Measurements from ENCODE around the gene FMO4.
"Not testable (repeated sequence)": the region's sequence is repeated elsewhere in the genome, so short reads cannot be mapped to it uniquely, and the experiment has no call there.

Gene FMO4

DNA sequence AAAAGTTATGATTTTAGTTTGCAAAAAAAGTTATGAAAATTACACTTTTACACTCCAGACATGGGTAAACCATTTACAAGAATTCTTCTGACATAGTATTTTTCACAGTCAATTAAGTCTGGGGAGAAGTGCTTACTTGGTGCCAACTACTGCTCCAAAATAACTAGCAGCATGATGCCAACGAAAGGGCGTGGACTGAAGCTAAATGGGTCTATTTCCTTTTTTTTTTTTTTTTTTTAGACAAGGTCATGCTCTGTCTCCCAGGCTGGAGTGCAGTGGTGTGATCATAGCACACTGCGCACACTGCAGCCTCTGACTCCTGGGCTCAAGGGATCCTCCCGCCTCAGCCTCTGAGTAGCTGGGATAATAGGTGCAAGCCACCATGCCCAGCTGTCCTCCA is 43.2 kb downstream of the FMO4 start:
- Histone ChIP-seq H3K4me3 (ENCODE audit: low read depth, low read length) (no peak overlapping the region), H3K4me1 (no peaks in the 10 kb centered on the region), H3K9me3 (ENCODE audit: control insufficient read depth, low read length) (no peaks in the 10 kb centered on the region), H3K27me3 (ENCODE audit: control insufficient read depth, insufficient read depth, low read length) (no peaks in the 10 kb centered on the region), H3K79me2 (no peaks in the 10 kb centered on the region), H3K4me2 (ENCODE audit: low read length) (no peak overlapping the region), H3K27ac (no peak overlapping the region), H3K9ac (no peak overlapping the region), H2AFZ (no peak overlapping the region), H3K36me3 (ENCODE audit: control insufficient read depth, insufficient read depth, low read length) (no peaks in the 10 kb centered on the region)
- TF ChIP-seq, protein P1, sequence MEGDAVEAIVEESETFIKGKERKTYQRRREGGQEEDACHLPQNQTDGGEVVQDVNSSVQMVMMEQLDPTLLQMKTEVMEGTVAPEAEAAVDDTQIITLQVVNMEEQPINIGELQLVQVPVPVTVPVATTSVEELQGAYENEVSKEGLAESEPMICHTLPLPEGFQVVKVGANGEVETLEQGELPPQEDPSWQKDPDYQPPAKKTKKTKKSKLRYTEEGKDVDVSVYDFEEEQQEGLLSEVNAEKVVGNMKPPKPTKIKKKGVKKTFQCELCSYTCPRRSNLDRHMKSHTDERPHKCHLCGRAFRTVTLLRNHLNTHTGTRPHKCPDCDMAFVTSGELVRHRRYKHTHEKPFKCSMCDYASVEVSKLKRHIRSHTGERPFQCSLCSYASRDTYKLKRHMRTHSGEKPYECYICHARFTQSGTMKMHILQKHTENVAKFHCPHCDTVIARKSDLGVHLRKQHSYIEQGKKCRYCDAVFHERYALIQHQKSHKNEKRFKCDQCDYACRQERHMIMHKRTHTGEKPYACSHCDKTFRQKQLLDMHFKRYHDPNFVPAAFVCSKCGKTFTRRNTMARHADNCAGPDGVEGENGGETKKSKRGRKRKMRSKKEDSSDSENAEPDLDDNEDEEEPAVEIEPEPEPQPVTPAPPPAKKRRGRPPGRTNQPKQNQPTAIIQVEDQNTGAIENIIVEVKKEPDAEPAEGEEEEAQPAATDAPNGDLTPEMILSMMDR (IDR thresholded peaks at IDR 0.05) = no peak

DNA sequence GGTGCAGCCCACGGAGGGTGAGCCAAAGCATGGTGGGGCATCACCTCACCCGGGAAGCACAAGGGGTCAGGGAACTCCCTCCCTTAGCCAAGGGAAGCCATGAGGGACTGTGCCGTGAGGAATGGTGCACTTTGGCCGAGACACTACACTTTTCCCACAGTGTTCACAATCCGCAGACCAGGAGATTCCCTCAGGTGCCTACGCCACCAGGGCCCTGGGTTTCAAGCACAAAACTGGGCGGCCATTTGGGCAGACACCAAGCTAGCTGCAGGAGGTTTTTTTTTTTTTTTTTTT is 45.3 kb downstream of the FMO4 start:
- not testable (repeated sequence) for H3K27ac ChIP-seq; H3K9me3 ChIP-seq (ENCODE audit: control insufficient read depth, low read length); H3K9ac ChIP-seq; H3K27me3 ChIP-seq (ENCODE audit: control insufficient read depth, insufficient read depth, low read length); H3K36me3 ChIP-seq (ENCODE audit: control insufficient read depth, insufficient read depth, low read length); H3K4me2 ChIP-seq (ENCODE audit: low read length); H3K79me2 ChIP-seq; H3K4me1 ChIP-seq; H2AFZ ChIP-seq; H3K4me3 ChIP-seq (ENCODE audit: low read depth, low read length)

DNA sequence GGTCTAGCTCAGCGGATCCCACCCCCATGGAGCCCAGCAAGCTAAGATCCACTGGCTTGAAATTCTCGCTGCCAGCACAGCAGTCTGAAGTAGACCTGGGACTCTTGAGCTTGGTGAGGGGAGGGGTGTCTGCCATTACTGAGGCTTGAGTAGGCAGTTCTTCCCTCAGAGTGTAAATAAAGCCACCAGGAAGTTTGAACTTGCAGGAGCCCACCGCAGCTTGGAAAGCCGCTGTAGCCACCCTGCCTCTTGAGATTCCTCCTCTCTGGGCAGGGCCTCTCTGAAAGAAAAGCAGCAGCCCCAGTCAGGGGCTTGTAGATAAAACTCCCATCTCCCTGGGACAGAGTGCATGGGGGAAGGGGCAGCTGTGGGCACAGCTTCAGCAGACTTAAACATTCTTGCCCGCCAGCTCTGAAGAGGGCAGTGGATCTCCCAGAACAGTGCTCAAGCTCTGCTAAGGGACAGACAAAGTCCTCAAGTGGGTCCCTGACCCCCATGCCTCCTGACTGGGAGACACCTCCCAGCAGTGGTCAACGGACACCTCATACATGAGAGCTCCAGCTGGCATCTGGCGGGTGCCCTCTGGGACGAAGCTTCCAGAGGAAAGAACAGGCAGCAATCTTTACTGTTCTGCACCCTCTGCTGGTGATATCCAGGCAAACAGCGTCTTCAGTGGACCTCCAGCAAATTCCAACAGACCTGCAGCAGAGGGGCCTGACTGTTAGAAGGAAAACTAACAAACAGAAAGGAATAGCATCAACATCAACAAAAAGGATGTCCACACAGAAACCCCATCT is 45.9 kb downstream of the FMO4 start:
- H3K9ac ChIP-seq; H3K4me2 ChIP-seq (ENCODE audit: low read length); H3K36me3 ChIP-seq (ENCODE audit: control insufficient read depth, insufficient read depth, low read length); H3K4me3 ChIP-seq (ENCODE audit: low read depth, low read length); H2AFZ ChIP-seq; H3K27ac ChIP-seq; H3K79me2 ChIP-seq; H3K27me3 ChIP-seq (ENCODE audit: control insufficient read depth, insufficient read depth, low read length); H3K4me1 ChIP-seq; H3K9me3 ChIP-seq (ENCODE audit: control insufficient read depth, low read length): not testable (repeated sequence)

DNA sequence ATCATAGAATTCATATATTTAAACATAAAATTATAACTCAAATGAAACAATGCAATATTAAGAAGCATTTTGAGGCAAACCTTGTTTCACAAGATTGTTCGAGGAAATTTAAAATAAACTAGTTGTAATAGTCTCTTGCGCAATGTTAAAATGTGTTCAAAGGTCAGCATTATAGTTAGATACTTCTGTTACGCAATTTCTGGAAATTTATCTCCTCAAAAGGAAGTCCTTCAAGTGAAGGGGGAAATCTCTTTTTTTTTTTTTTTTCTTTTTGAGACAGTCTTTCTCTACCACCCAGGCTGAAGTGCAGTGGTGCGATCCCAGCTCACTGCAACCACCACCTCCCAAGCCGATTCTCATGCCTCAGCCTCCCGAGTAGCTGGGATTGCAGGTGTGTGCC is 52.1 kb downstream of the FMO4 start:
- Histone ChIP-seq H3K9me3 (ENCODE audit: control insufficient read depth, low read length) (no peaks in the 10 kb centered on the region), H3K4me2 (ENCODE audit: low read length) (no peak overlapping the region), H3K36me3 (ENCODE audit: control insufficient read depth, insufficient read depth, low read length) (no peaks in the 10 kb centered on the region), H3K27ac (no peak overlapping the region), H3K4me1 (no peaks in the 10 kb centered on the region), H3K9ac (no peak overlapping the region), H2AFZ (no peak overlapping the region), H3K79me2 (no peaks in the 10 kb centered on the region), H3K4me3 (ENCODE audit: low read depth, low read length) (no peak overlapping the region), H3K27me3 (ENCODE audit: control insufficient read depth, insufficient read depth, low read length) (no peaks in the 10 kb centered on the region)
- TF ChIP-seq, protein P1 (IDR thresholded peaks at IDR 0.05) = no peak

DNA sequence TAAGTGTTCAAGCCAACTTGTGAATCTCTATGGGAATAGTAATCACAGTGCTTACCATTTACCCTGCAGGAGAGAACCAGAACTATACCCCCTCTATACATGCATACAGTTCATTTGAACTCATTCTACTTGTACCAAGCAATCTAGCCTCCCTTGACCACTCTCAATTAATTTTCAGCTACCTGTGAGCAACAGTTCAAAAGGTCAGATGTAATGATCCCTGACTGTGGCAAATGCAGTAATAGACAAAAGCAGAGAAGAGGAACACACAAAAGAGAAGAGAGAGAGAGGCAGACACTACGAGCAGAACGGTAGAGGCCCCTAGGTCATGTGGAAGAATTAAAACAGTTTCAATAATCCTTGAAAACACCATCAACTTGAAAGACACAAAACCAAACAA is 52.8 kb downstream of the FMO4 start:
- Histone ChIP-seq H3K9ac (no peak overlapping the region), H3K79me2 (no peaks in the 10 kb centered on the region), H3K36me3 (ENCODE audit: control insufficient read depth, insufficient read depth, low read length) (no peaks in the 10 kb centered on the region), H2AFZ (no peak overlapping the region), H3K9me3 (ENCODE audit: control insufficient read depth, low read length) (no peaks in the 10 kb centered on the region), H3K4me1 (no peaks in the 10 kb centered on the region), H3K27ac (no peak overlapping the region), H3K4me3 (ENCODE audit: low read depth, low read length) (no peak overlapping the region), H3K4me2 (ENCODE audit: low read length) (no peak overlapping the region), H3K27me3 (ENCODE audit: control insufficient read depth, insufficient read depth, low read length) (no peaks in the 10 kb centered on the region)
- TF ChIP-seq, protein P1 (IDR thresholded peaks at IDR 0.05) = no peak

DNA sequence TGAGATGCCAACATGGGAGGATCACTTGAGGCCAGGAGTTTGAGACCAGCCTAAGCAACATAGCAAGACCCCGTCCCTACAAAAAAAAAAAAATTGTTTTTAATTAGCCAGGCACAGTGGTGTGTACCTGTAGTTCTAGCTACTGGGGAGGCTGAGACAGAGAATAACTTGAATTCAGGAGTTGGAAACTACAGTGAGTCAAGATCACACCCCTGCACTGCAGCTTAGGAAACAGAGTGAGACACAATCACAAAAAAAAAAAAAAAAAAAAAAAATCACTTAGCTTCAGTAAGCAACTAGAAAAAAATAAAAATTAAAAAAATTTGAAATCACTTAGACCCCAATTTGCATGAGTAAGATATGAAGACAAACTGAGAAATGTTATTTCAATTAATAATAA is 53.5 kb downstream of the FMO4 start:
- Histone ChIP-seq H3K27me3 (ENCODE audit: control insufficient read depth, insufficient read depth, low read length) (no peaks in the 10 kb centered on the region), H3K27ac (no peak overlapping the region), H3K4me1 (no peaks in the 10 kb centered on the region), H3K36me3 (ENCODE audit: control insufficient read depth, insufficient read depth, low read length) (no peaks in the 10 kb centered on the region), H2AFZ (no peak overlapping the region), H3K9me3 (ENCODE audit: control insufficient read depth, low read length) (no peaks in the 10 kb centered on the region), H3K79me2 (no peaks in the 10 kb centered on the region), H3K4me2 (ENCODE audit: low read length) (no peak overlapping the region), H3K4me3 (ENCODE audit: low read depth, low read length) (no peak overlapping the region), H3K9ac (no peak overlapping the region)
- TF ChIP-seq, protein P1 (IDR thresholded peaks at IDR 0.05) = no peak

Measured in parathyroid adenoma (tissue), 2 donors.